Fibroblast of mammary gland (primary cell): ENCODE measurements around the gene HK2.

Experiments used
- DNase-seq: peaks from one replicate; pipeline ENCODE4 v3.0.0-alpha.2; 2010; ENCODE audit warnings: low read depth
- H3K4me3 ChIP-seq: 2 replicates; pipeline ENCODE4 v1.5.1; 2011; ENCODE audit warnings: low read depth, mild to moderate bottlenecking, low read length, moderate library complexity; ENCODE audit not compliant: control insufficient read depth
- CTCF ChIP-seq: conservative IDR thresholded peaks from 2 replicates; pipeline ENCODE4 v1.5.1; 2011; ENCODE audit warnings: low read depth, low read length, inconsistent platforms; ENCODE audit not compliant: control insufficient read depth, insufficient read depth

The HK2 gene

GRCh38 chr2:74924463-74925265 lies 90.7 kb downstream of the HK2 start:
- no peak for TF ChIP-seq CTCF

GRCh38 chr2:74925361-74925786 lies 91.4 kb downstream of the HK2 start:
- no peak for DNase-seq
- no peak for TF ChIP-seq CTCF

More at GRCh38 chr2:74924463-74925265, 90.7 kb downstream of the HK2 start:
- H3K4me3 ChIP-seq, result no peak overlapping the region
- DNase-seq, result no peak

GRCh38 chr2:74927621-74928020 lies 93.7 kb downstream of the HK2 start:
- no peak for TF ChIP-seq CTCF
- no peak for DNase-seq
- H3K4me3 ChIP-seq, result no peak overlapping the region

More at GRCh38 chr2:74925361-74925786, 91.4 kb downstream of the HK2 start:
- H3K4me3 ChIP-seq, result no peak overlapping the region

DNA sequence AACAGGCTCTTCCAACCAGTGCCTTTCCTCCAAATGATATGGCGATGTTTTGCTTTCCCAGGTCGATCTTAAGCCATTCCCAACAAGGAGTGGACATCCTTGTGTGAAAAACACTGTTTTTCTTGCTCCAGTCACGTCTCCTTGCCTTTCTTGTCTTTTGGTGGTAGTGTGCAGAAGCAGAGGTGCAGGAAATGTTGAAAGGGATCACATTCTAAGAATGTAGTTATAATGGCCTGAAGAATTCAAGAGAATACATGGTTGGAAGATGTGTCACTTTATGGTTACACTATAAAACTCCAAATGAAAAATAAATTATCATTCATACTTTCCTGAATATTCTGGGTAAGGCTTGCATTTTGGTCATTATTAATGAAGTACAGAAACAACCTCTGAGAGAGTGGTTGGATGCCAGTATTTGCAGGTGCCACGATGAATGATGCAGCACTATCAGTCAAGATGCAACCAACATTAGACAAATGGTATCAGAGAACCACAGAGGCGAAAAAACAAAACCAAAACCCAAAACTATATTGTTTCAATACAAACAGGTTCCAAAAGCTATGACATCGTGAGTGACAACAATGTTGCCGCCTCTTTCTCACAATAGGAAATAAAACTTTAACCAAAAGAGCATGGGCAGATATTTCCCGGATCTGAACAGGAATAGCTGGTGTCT lies 97.0 kb downstream of the HK2 start:
- H3K4me3 ChIP-seq, result no peak overlapping the region
- no peak for DNase-seq
- no peak for TF ChIP-seq CTCF

DNA sequence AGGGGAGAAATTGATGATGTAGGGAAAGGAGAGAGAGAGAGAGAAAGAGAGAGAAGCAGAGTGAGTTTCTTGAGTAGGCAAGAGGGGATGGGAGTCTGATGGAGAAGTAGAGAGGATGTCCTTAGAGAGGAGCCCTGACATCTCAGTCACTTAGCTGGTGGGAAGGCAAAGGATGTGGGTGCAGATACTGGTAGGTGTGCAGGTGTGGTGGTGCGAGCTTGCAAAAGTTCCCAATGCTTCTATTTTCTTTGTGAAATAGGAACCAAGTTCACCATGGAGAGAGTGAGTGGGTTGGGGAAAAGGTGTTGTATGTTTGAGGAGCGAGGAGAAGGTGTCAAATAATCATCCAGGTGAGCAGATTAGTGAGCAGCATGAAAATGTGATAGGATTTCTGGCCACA lies 98.0 kb downstream of the HK2 start:
- no peak for TF ChIP-seq CTCF
- no peak overlapping the region for H3K4me3 ChIP-seq
- no peak for DNase-seq

- DNase-seq, result no peak
- no peak for TF ChIP-seq CTCF
- H3K4me3 ChIP-seq, result no peak overlapping the region
These were observed 102.1 kb downstream of the HK2 start for GRCh38 chr2:74935975-74936391.
